ENCODE measurements around the gene CCDC50. TPM values are rescaled to one million over a fixed set of nuclear protein-coding genes. Genes with fewer than 3 reads are reported as not detected.

The CCDC50 gene
- total and polyA plus RNA-seq, 7 donors = 15.4 to 41.5 (median 27.6) TPM

DNA sequence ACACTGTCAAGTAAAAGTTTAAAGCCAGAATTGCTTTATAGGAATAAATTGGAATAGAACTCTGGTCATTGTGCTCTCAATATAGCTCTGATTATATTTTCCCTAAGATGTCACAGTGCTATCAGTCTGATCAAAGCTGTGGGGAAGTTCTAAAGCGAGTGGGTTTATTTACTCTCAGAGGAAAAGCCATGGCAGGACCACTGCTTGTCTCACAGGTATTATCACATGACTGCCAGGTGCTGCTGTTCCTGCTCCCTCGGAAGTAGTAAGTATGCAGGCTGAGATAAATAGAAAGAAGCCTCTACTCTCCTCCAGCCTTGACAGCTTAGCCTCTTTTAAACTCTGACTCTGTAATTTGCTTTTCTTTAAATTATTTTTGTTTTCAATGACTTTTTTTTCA, 50.3 kb downstream of the CCDC50 start:
- TF ChIP-seq, protein P1, sequence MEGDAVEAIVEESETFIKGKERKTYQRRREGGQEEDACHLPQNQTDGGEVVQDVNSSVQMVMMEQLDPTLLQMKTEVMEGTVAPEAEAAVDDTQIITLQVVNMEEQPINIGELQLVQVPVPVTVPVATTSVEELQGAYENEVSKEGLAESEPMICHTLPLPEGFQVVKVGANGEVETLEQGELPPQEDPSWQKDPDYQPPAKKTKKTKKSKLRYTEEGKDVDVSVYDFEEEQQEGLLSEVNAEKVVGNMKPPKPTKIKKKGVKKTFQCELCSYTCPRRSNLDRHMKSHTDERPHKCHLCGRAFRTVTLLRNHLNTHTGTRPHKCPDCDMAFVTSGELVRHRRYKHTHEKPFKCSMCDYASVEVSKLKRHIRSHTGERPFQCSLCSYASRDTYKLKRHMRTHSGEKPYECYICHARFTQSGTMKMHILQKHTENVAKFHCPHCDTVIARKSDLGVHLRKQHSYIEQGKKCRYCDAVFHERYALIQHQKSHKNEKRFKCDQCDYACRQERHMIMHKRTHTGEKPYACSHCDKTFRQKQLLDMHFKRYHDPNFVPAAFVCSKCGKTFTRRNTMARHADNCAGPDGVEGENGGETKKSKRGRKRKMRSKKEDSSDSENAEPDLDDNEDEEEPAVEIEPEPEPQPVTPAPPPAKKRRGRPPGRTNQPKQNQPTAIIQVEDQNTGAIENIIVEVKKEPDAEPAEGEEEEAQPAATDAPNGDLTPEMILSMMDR (IDR thresholded peaks at IDR 0.05) = no peak
- Histone ChIP-seq H3K4me3 (no peak overlapping the region), H3K4me1 (peaks cover 34% of the 10 kb centered on the region), H3K36me3 (ENCODE audit: insufficient read depth in 1 of 2, low read depth in 1 of 2) (peaks cover 6 to 50% of the 10 kb centered on the region in 2 donors), H3K9me3 (no peaks in the 10 kb centered on the region), H3K27me3 (ENCODE audit: insufficient read depth in 3 of 3, low read length in 2 of 3) (no peaks in the 10 kb centered on the region), H3K27ac (no peak overlapping the region)
- ATAC-seq (no peak), DNase-seq (no peak)
- WGBS, 3 donors = 36 to 70% (median 61%) methylated on average over 2 of the region's 2 CpGs
- intact Hi-C loops (cut with DNase I) = no loop called here

DNA sequence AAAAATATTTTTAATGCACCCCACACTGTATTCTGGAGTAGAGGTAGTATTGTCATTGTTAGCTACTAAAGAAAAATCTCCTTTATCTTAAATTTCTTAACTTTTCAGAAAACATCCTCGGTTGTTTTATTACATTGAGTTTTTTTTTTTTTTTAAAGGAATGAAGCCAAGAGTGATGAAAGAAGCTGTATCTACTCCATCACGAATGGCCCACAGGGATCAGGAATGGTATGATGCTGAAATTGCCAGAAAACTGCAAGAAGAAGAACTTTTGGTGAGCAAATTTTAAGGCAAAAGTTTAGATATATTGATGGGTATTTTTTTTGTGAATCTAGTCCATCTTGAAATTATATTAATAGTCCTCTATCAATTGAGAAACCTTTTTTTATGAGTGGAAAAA, 50.8 kb downstream of the CCDC50 start:
- H3K4me3 ChIP-seq = no peak overlapping the region
- no peak for ATAC-seq
- 30 to 72% (median 49%) methylated on average over 2 of the region's 2 CpGs for WGBS, 3 donors
- DNase-seq = no peak
- H3K4me1 ChIP-seq = peaks cover 34% of the 10 kb centered on the region
- no peaks in the 10 kb centered on the region for H3K9me3 ChIP-seq
- intact Hi-C loops (cut with DNase I) = loop anchor here in 1 of 2 donors (5.0 kb wide), 1 partner anchor 143 kb away; no protein-coding TSS in a partner anchor
- TF ChIP-seq, protein P1 (IDR thresholded peaks at IDR 0.05) = no peak
- no peak overlapping the region for H3K27ac ChIP-seq
- peaks cover 6 to 50% of the 10 kb centered on the region in 2 donors for H3K36me3 ChIP-seq (ENCODE audit: insufficient read depth in 1 of 2, low read depth in 1 of 2)
- H3K27me3 ChIP-seq (ENCODE audit: insufficient read depth in 3 of 3, low read length in 2 of 3) = no peaks in the 10 kb centered on the region

DNA sequence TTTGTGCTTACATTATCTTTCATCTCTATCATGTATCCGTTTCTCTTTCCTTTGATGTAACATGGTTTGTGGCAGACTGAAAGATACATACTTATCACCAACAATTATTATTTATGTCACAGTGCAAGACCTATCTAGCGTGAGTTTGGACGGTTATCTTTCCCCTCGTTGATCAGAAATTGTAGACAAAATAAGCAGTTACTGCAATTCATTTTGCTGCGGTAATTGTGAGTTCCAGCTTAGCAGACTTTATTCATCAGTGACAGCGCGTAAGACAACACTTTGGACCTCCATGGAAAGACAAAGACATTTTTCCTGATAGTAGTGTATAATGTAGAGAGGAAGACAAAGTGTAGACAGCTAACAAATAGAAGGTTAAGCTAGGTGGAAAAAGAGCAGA, 52.1 kb downstream of the CCDC50 start:
- ATAC-seq = no peak
- H3K4me1 ChIP-seq = peaks cover 31% of the 10 kb centered on the region

DNA sequence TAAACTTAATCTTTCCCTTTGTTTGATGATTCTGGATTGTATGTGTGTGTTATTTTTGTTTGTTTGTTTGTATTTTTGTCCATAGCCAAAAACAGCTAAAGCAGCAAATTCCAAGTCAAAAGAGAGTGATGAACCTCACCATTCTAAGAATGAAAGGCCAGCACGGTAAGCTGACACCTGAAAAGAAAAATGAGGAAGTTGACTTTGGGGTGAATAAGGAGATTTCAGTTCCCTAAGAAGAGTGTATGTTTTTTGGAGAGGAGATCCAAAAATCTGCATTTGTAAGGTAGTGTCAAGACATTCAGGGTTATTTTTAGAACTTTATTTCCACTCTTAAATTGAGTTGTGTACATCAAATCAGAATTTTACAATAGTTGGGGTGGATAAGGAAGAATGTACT, 53.5 kb downstream of the CCDC50 start:
- H3K4me1 ChIP-seq = peaks cover 21% of the 10 kb centered on the region
- H3K27me3 ChIP-seq (ENCODE audit: insufficient read depth in 3 of 3, low read length in 2 of 3) = no peaks in the 10 kb centered on the region
- TF ChIP-seq, protein P1 (IDR thresholded peaks at IDR 0.05) = no peak

More for the DNA sequence above, 52.1 kb downstream of the CCDC50 start:
- 94 to 96% (median 96%) methylated on average over 7 of the region's 7 CpGs for WGBS, 3 donors
- no peaks in the 10 kb centered on the region for H3K27me3 ChIP-seq (ENCODE audit: insufficient read depth in 3 of 3, low read length in 2 of 3)
- peaks cover 6 to 46% of the 10 kb centered on the region in 2 donors for H3K36me3 ChIP-seq (ENCODE audit: insufficient read depth in 1 of 2, low read depth in 1 of 2)
- DNase-seq = no peak
- no peak overlapping the region for H3K4me3 ChIP-seq
- TF ChIP-seq, protein P1 (IDR thresholded peaks at IDR 0.05) = no peak
- no peaks in the 10 kb centered on the region for H3K9me3 ChIP-seq
- intact Hi-C loops (cut with DNase I) = loop anchor here in 1 of 2 donors (5.0 kb wide), 1 partner anchor 144 kb away; no protein-coding TSS in a partner anchor
- no peak overlapping the region for H3K27ac ChIP-seq

DNA sequence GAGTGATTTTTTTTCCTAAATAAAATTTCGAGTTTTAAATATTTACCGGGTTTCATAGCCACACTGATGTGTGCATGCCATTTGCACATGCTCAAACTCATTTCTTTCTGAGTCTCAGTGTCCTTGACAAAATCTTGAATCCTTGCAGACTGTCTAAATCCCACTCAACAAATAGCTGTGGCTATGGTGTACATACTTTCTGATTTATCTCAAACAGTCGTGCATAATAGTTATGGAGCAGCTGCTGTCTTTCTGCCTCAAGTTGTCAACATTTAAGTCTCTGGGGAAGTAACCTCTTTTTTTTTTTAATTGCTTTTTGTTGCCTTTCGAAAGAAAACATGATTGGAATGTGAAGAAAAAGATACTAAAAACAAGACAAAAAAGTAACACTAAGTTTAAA, 53.9 kb downstream of the CCDC50 start:
- H3K36me3 ChIP-seq (ENCODE audit: insufficient read depth in 1 of 2, low read depth in 1 of 2) = peaks cover 6 to 46% of the 10 kb centered on the region in 2 donors
- TF ChIP-seq, protein P1 (IDR thresholded peaks at IDR 0.05) = no peak
- H3K4me1 ChIP-seq = peaks cover 18% of the 10 kb centered on the region
- H3K27ac ChIP-seq = no peak overlapping the region
- intact Hi-C loops (cut with DNase I) = loop anchor here in 1 of 2 donors (5.0 kb wide), 1 partner anchor 146 kb away; no protein-coding TSS in a partner anchor
- ATAC-seq = no peak
- WGBS, 3 donors = 29 to 44% (median 36%) methylated on average over 4 of the region's 4 CpGs
- H3K27me3 ChIP-seq (ENCODE audit: insufficient read depth in 3 of 3, low read length in 2 of 3) = no peaks in the 10 kb centered on the region
- no peak for DNase-seq
- no peak overlapping the region for H3K4me3 ChIP-seq
- no peaks in the 10 kb centered on the region for H3K9me3 ChIP-seq

More for the DNA sequence above, 53.5 kb downstream of the CCDC50 start:
- intact Hi-C loops (cut with DNase I) = loop anchor here in 1 of 2 donors (5.0 kb wide), 1 partner anchor 145 kb away; no protein-coding TSS in a partner anchor
- H3K27ac ChIP-seq = no peak overlapping the region
- WGBS, 3 donors = 46 to 62% (median 57%) methylated on average over 1 of the region's 1 CpG
- no peaks in the 10 kb centered on the region for H3K9me3 ChIP-seq
- ATAC-seq (no peak), DNase-seq (no peak)
- H3K4me3 ChIP-seq = no peak overlapping the region
- H3K36me3 ChIP-seq (ENCODE audit: insufficient read depth in 1 of 2, low read depth in 1 of 2) = peaks cover 6 to 46% of the 10 kb centered on the region in 2 donors

Measured in psoas muscle (tissue), 8 donors.